ENCODE data around the gene ANKRD29. TPM values are rescaled to one million over a fixed set of nuclear protein-coding genes. Genes with fewer than 3 reads are reported as not detected.

ANKRD29 gene
- total and polyA plus RNA-seq, 2 donors (not counting 3 experiments of a cell fraction or from before 2014, with no cell fraction given) = 0.03 to 2.6 TPM

- no peaks in the 10 kb centered on the region for H3K9me3 ChIP-seq (replicated peaks; ENCODE audit: control insufficient read depth, insufficient read depth, low read length)
- ChIA-PET POLR2A (no interaction called here), CTCF (interaction anchor here (0.7 to 2.1 kb wide), 4 partner anchors 10 to 53 kb away, joined by 3 to 10 read pairs (median 3); no protein-coding TSS in a partner anchor)
- H3K4me3 ChIP-seq (replicated peaks in 1 of 3; ENCODE audit: insufficient read depth in 1 of 3, low read depth in 1 of 3, low read length in 3 of 3) = no peak overlapping the region
- no peak overlapping the region for H2AFZ ChIP-seq (ENCODE audit: low read depth, low read length)
- H3K27me3 ChIP-seq (ENCODE audit: control insufficient read depth in 2 of 2, insufficient read depth in 2 of 2, low read length in 2 of 2) = peaks cover 17 to 23% of the 10 kb centered on the region in 2 experiments
- TF ChIP-seq POLR2AphosphoS5 (IDR thresholded peaks at IDR 0.05; ENCODE audit: insufficient read depth, low read depth, low read length) (no peak), JUN (IDR thresholded peaks at IDR 0.05; ENCODE audit: borderline replicate concordance, insufficient read depth, insufficient read length, low read depth) (no peak), FOS (IDR thresholded peaks at IDR 0.05; ENCODE audit: borderline replicate concordance, insufficient read depth, low read length) (no peak), EZH2 (IDR thresholded peaks at IDR 0.05; ENCODE audit: borderline replicate concordance, low read depth, low read length, severe bottlenecking) (no peak), CTCF (IDR thresholded peaks at IDR 0.05; ENCODE audit: extremely low read depth in 1 of 2, insufficient read depth in 1 of 2, low read depth in 1 of 2, low read length in 2 of 2) (no peak), MYC (IDR thresholded peaks at IDR 0.05; ENCODE audit: low read depth, low read length) (no peak)
- TF ChIP-seq, protein P1, sequence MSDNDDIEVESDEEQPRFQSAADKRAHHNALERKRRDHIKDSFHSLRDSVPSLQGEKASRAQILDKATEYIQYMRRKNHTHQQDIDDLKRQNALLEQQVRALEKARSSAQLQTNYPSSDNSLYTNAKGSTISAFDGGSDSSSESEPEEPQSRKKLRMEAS (IDR thresholded peaks at IDR 0.05; ENCODE audit: insufficient read depth, insufficient read length) = no peak
- H3K36me3 ChIP-seq (ENCODE audit: control insufficient read depth in 2 of 2, extremely low read depth in 1 of 2, insufficient read depth in 2 of 2, low read length in 2 of 2) = no peaks in the 10 kb centered on the region
- no peak overlapping the region for H3K9ac ChIP-seq (replicated peaks; ENCODE audit: extremely low read depth, insufficient read depth, low read length)
- no peak overlapping the region for H3K27ac ChIP-seq (ENCODE audit: insufficient read depth, low read depth, low read length)
- dilution Hi-C loops (cut with MboI; ENCODE audit: extremely low pct_ligation_motif_present, low sequenced_read_pairs) = no loop called here
- intact Hi-C loops (cut with micrococcal nuclease) = no loop called here
- H3K79me2 ChIP-seq (ENCODE audit: control insufficient read depth, insufficient read depth, low read length) = no peaks in the 10 kb centered on the region
- DNase-seq (ENCODE audit: low read depth, low spot score) (no peak), FAIRE-seq (no peak)
- no peaks in the 10 kb centered on the region for H4K20me1 ChIP-seq (replicated peaks; ENCODE audit: control insufficient read depth, extremely low read depth, insufficient read depth, low read length)
- no TSS peak for BruUV-seq (replicated peaks)
- no peaks in the 10 kb centered on the region for H3K9me1 ChIP-seq (replicated peaks; ENCODE audit: control insufficient read depth, extremely low read depth, insufficient read depth, low read length)
- no peak overlapping the region for H3K4me2 ChIP-seq (ENCODE audit: insufficient read depth, low read length)
- no peaks in the 10 kb centered on the region for H3K4me1 ChIP-seq (ENCODE audit: control insufficient read depth, extremely low read depth, insufficient read depth, low read length)
These were observed 12.5 kb upstream of the ANKRD29 start for GRCh38 chr18:23675236-23675635.
